Subcutaneous abdominal adipose tissue (tissue), 5 donors: Measurements from ENCODE around the gene MT3.

Experiments used
- H3K27ac ChIP-seq: one replicate; pipeline ENCODE4 v1.7.0; 2013; ENCODE audit warnings: low read depth, mild to moderate bottlenecking, inconsistent platforms, low read length, moderate library complexity
- H3K27me3 ChIP-seq, 5 donors: one replicate each; pipeline ENCODE4 v1.7.0; 2013; ENCODE audit warnings: low read length in 5 of 5, inconsistent platforms in 1 of 5; ENCODE audit not compliant: control insufficient read depth in 5 of 5, insufficient read depth in 4 of 5
- H3K36me3 ChIP-seq, 5 donors: one replicate each; pipeline ENCODE4 v1.7.0; 2013; ENCODE audit warnings: low read length in 5 of 5; ENCODE audit not compliant: control insufficient read depth in 5 of 5, insufficient read depth in 5 of 5
- H3K4me1 ChIP-seq, 5 donors: one replicate each; pipeline ENCODE4 v1.7.0; 2013; ENCODE audit warnings: low read length in 5 of 5, mild to moderate bottlenecking in 3 of 5, moderate library complexity in 1 of 5; ENCODE audit not compliant: control insufficient read depth in 5 of 5, insufficient read depth in 5 of 5
- H3K4me3 ChIP-seq, 5 donors: one replicate each; pipeline ENCODE4 v1.7.0; 2013; ENCODE audit warnings: low read length in 5 of 5, low read depth in 1 of 5
- H3K9ac ChIP-seq, 5 donors: one replicate each; pipeline ENCODE4 v1.7.0; 2013; ENCODE audit warnings: low read length in 5 of 5, mild to moderate bottlenecking in 4 of 5, moderate library complexity in 3 of 5
- H3K9me3 ChIP-seq, 5 donors: one replicate each; pipeline ENCODE4 v1.7.0; 2013; ENCODE audit warnings: low read length in 5 of 5; ENCODE audit not compliant: control insufficient read depth in 5 of 5
- donor health status: healthy.
- donor health status: healthy.
- donor health status: healthy.
- donor health status: healthy.
- donor health status: healthy.

MT3 gene

DNA sequence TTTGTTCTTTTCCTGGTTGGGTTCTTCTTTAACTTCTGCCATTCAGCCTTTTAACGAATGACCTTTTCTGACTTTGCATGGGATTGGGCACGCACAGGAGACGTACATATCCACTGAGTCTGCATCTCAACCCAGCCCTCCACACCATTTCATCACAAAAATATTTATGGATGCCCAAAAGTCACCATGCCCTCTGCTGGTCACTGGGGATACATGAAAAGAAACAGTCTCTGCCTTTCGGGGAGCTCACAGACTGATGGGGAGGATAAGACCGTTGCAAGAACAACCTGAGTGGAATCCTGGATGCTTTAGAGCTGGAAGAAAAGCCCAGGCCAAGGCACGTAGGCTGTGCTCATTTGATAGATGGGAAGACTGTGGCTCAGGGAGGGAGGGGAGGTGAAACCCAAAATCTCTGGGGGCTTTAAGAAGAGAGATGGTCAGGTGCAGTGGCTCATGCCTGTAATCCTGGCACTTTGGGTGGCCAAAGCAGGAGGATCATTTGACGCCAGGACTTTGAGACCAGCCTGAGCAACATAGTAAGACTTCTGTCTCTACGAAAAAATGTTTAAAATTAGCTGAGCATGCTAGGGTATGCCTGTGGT, 11.2 kb downstream of the MT3 start:
- no peak overlapping the region for H3K4me3 ChIP-seq
- H3K9ac ChIP-seq = no peak overlapping the region

DNA sequence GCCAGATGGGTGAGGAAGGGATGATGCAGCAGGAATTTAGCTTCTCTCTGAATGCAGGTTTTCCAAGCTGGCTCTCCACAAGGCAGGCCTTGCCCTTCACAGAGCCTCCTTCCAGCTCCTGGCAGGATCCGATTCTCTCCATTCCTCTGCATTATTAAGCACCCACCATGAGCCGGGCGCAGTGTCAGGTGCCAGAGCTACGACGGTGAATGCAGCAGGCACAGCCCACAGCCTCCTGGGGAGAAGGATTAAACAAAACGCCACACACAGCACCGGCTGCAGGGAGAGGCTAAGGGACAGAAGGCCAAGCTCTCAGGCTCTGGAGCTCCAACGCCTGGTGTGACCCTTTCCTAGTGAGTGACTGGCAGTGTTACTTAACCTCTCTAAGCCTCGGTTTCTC, 12.0 kb downstream of the MT3 start:
- H3K27ac ChIP-seq = no peak overlapping the region
- peaks cover 5 to 8% (median 6%) of the 10 kb centered on the region in 5 donors for H3K4me1 ChIP-seq
- peaks cover 0 to 3% (median 0%) of the 10 kb centered on the region in 5 donors for H3K27me3 ChIP-seq
- H3K9ac ChIP-seq = no peak overlapping the region
- no peak overlapping the region for H3K4me3 ChIP-seq
- no peaks in the 10 kb centered on the region for H3K9me3 ChIP-seq
- no peaks in the 10 kb centered on the region for H3K36me3 ChIP-seq

More for the DNA sequence above, 11.2 kb downstream of the MT3 start:
- no peaks in the 10 kb centered on the region for H3K9me3 ChIP-seq
- H3K27ac ChIP-seq = no peak overlapping the region
- peaks cover 0 to under 1% (median 0%) of the 10 kb centered on the region in 5 donors for H3K4me1 ChIP-seq
- peaks cover 0 to 3% (median 0%) of the 10 kb centered on the region in 5 donors for H3K27me3 ChIP-seq
- no peaks in the 10 kb centered on the region for H3K36me3 ChIP-seq

DNA sequence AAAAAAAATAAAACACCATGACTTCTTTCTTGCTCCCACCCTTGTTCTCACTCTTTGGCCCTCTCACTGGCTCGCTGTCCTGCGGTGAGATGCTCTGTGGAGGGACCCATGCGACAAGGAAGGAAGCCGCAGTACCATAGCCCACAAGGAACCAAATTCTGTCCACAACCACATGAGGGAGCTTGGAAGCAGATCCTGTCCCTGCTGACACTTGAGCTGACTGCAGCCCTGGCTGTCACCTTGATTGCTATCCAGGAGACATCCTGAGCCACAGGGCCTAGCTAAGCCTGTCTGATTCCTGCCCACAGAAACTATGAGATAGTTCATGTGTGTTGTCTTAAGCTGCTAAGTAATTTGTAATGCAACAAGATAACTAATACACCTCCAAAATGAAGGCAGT, 14.3 kb downstream of the MT3 start:
- Histone ChIP-seq H3K4me3 (no peak overlapping the region), H3K9ac (no peak overlapping the region), H3K4me1 (peaks cover 15 to 30% (median 23%) of the 10 kb centered on the region in 5 donors), H3K27ac (no peak overlapping the region), H3K9me3 (no peaks in the 10 kb centered on the region), H3K36me3 (no peaks in the 10 kb centered on the region), H3K27me3 (peaks cover 0 to 3% (median 0%) of the 10 kb centered on the region in 5 donors)

DNA sequence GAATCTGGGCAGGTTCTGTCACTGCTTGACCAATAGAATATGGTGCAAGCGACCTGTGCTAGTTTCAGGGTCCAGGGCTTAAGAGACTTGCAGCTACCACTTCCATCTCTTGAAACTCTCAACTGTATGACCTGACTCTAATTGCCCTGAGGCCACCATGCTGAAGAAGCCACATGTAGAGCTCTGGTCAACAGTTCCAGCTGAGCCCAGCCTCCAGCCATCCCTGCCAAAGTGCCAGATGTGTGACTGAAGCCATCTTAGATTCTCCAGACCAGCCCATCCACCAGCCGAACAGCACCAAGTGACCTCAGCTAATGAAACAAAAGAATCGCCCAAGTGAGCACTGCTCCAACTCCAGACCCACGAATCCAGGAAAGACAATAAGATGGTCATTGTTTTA, 15.6 kb downstream of the MT3 start:
- Histone ChIP-seq H3K27ac (no peak overlapping the region), H3K9me3 (no peaks in the 10 kb centered on the region), H3K36me3 (no peaks in the 10 kb centered on the region), H3K27me3 (peaks cover 0 to 3% (median 0%) of the 10 kb centered on the region in 5 donors), H3K9ac (no peak overlapping the region), H3K4me1 (peaks cover 18 to 44% (median 34%) of the 10 kb centered on the region in 5 donors), H3K4me3 (no peak overlapping the region)

DNA sequence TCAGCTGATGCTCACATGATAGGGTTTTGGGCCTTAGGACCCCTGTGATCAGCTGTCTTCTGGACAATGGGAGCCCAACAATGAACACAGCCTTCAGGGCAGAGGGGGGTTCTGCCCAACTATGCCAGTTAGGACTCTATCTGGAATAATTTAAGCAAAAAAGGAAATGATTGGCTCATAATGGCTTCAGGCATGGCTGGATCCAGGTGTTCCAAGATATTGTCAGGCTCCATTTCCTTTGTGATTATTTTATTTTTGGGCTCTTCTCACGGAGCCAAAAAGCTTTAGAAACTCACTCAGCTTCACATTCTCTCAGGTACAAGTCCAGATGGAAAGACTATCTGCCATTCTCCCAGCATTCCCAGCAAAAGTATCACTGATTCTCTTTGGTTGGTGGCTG, 16.1 kb downstream of the MT3 start:
- H3K4me1 ChIP-seq = peaks cover 22 to 49% (median 40%) of the 10 kb centered on the region in 5 donors
- H3K9ac ChIP-seq = peak overlapping the region in 3 of 5 donors; percentile 3 to 90 (median 38)
- H3K4me3 ChIP-seq = no peak overlapping the region
- no peaks in the 10 kb centered on the region for H3K36me3 ChIP-seq
- peak overlapping the region; percentile 99 for H3K27ac ChIP-seq
- H3K9me3 ChIP-seq = no peaks in the 10 kb centered on the region
- peaks cover 0 to 3% (median 0%) of the 10 kb centered on the region in 5 donors for H3K27me3 ChIP-seq

DNA sequence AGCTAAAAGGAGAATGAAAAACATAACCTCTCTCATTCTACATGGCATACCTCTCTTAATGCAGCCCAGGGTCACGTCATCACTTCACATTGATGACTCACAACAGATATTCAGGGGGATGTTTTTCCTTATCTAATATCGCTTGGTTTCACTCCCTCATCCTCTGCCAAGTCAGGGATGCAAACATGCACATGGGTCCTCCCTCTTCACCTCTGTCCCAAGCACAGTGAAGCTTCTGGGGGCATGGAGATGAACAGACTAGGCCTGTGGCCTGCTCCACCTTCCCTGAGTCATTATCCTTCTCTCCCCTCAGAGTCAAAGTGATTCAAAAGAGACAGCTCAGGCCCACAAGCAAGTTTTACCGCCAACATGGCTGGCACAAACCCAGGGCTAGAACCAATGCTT, 16.7 kb downstream of the MT3 start:
- Histone ChIP-seq H3K27me3 (peaks cover 0 to 3% (median 0%) of the 10 kb centered on the region in 5 donors), H3K4me1 (peaks cover 26 to 55% (median 46%) of the 10 kb centered on the region in 5 donors)

DNA sequence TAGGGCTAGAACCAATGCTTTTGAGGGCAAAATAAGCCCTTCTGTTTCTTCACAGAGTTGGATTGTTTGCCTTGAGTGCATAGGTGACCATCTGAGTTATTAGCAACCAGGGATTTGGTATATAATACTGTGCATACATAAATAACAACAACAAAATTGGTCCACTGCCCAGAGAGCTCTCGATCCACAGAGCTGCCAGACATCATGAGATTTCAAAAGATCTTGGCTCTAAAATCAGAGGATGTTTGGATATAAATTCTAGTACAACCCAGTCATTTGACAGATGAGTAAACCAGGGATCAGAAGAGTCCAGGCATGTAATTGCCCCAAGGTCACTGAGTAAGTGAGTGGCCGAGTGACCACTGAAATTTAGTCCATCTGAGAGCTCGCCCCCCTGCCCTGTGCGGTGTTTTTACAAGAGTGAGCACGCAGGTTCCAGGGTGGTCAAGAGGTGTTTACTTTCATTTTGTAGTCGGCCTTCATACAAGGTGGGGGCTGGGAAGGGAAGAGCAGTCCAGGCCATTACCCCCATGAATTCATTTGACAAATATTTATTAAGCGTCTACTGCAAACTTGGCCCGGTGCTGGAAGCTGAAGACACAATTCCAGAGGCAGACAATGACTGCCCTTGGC, 17.3 kb downstream of the MT3 start:
- peak overlapping the region in 4 of 5 donors; percentile 20 to 35 (median 32) for H3K4me3 ChIP-seq
- peaks cover 0 to under 1% (median 0%) of the 10 kb centered on the region in 5 donors for H3K27me3 ChIP-seq
- peak overlapping the region; percentile 99 for H3K27ac ChIP-seq
- no peaks in the 10 kb centered on the region for H3K36me3 ChIP-seq
- H3K9me3 ChIP-seq = no peaks in the 10 kb centered on the region
- H3K4me1 ChIP-seq = peaks cover 31 to 60% (median 51%) of the 10 kb centered on the region in 5 donors
- peak overlapping the region; percentile 51 to 90 (median 70) for H3K9ac ChIP-seq

More for the DNA sequence above, 16.7 kb downstream of the MT3 start:
- Histone ChIP-seq H3K9ac (peak overlapping the region; percentile 3 to 90 (median 51)), H3K4me3 (no peak overlapping the region), H3K36me3 (no peaks in the 10 kb centered on the region), H3K9me3 (no peaks in the 10 kb centered on the region), H3K27ac (peak overlapping the region; percentile 99)

DNA sequence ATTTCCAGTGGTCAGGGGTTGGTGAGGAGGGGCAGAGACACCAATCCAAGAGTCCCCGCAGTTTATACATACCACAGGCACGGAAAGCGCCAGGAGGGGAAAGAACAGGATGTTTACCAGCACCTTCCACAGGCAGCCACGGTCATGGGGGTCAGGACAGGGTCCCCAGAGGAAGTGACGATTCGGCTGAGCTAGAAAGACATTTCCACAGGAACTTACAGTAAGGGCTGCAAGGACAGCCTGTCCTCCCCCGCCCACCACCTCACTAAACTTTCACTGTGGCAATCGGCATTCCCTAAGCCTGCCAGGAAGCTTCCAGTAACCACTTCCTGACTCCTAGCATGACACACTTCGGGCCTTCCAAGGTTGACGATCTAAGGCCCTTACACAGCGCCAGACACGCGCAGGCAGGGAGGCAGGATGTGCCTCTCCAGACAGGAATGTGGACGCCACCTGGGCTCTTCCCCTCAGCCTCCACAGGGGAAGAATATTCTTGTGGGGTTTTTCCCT, 17.8 kb downstream of the MT3 start:
- H3K27me3 ChIP-seq = no peaks in the 10 kb centered on the region
- H3K4me3 ChIP-seq = peak overlapping the region in 4 of 5 donors; percentile 33 to 97 (median 89)
- H3K4me1 ChIP-seq = peaks cover 34 to 63% (median 54%) of the 10 kb centered on the region in 5 donors
- H3K27ac ChIP-seq = peak overlapping the region; percentile 99
- no peaks in the 10 kb centered on the region for H3K9me3 ChIP-seq
- peak overlapping the region; percentile 70 to 90 (median 86) for H3K9ac ChIP-seq
- H3K36me3 ChIP-seq = no peaks in the 10 kb centered on the region

DNA sequence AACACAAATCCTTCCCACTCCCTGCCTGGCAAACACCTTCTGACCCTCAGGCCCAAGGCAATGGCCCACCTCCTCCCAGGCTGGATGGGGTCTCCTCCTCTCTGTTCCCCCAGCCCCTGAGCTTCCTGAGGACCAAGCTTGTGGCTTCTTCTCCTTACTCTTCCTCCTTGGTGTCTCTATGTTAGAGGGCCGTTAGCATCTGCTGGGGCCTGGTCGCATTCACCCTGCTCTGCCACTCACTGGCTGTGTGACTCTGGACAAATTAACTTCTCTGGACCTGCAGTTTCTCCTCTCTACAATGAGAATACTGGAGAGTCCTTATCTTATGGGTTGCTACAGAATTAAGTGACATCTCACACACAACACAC, 18.3 kb downstream of the MT3 start:
- peak overlapping the region; percentile 66 to 90 (median 86) for H3K9ac ChIP-seq
- peaks cover 34 to 66% (median 54%) of the 10 kb centered on the region in 5 donors for H3K4me1 ChIP-seq
- no peaks in the 10 kb centered on the region for H3K9me3 ChIP-seq
- peak overlapping the region; percentile 61 to 97 (median 91) for H3K4me3 ChIP-seq
- H3K36me3 ChIP-seq = no peaks in the 10 kb centered on the region
- peak overlapping the region; percentile 99 for H3K27ac ChIP-seq
- H3K27me3 ChIP-seq = no peaks in the 10 kb centered on the region
